GM04503 (cell line): ENCODE measurements around the gene TMCC1.
"Not testable (repeated sequence)": the region's sequence is repeated elsewhere in the genome, so short reads cannot be mapped to it uniquely, and the experiment has no call there.

Experiments
- DNase-seq: peaks from one replicate; pipeline ENCODE4 v3.0.0-alpha.2; 2012; ENCODE audit warnings: low read depth

Gene TMCC1

GRCh38 chr3:129835198-129835597 lies 58.3 kb downstream of the TMCC1 start:
- DNase-seq = no peak

GRCh38 chr3:129834580-129834979 lies 58.9 kb downstream of the TMCC1 start:
- DNase-seq = no peak

DNA sequence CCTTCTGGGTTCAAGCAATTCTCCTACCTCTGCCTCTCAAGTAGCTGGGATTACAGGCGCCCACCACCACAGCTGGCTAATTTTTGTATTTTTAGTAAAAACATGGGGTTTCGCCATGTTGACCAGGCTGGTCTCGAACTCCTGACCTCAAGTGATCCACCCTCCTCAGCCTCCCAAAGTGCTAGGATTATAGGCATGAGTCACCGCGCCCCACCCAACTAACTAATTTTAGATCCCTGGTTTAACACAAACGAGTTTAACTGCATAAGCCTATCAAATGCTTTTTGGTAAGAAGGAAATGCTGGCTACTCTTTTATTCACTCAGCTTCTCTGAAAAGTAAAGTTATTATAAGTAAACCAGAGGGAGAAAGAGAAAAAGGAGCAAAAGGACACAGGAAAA lies 61.6 kb downstream of the TMCC1 start:
- DNase-seq = not testable (repeated sequence)

GRCh38 chr3:129831503-129831902 lies 62.0 kb downstream of the TMCC1 start:
- DNase-seq = no peak

DNA sequence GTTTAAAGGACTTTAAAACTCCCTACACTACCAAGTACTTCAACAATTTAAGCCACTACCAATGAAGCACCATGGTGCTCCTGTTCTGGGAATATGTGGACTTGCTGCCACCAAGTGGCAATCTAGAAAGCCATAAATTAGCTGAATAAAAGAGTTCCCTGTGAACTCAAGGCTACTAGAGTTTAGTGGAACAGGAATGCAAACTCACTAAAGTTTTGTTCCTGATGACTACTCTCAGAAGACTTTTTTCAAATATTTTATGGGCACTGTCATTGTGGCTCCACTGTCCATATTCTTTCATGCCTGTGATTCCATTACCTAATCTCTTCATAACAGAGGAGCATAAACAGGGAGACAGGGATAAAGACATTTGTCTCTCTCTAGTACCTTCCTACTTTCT lies 63.9 kb downstream of the TMCC1 start:
- peak; percentile 98 for DNase-seq

DNA sequence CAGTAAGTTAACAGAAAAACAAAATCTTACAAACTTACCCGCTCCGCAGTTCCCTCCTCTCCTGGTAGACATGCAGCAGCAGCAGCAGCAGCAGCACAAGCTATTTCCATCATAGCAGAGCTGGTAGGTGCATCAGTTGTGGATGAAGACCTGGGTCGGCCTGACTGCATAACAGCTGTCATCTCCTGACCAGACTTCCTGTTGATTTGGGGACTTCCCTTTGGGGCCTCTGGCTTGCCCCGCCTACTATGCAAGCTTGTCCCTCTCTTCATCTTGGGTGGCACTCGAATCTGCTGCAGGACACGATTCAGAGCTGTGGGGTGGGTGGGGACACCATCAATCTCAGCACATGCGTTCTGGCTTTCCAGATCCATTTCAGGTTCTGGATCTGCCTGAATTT lies 65.7 kb downstream of the TMCC1 start:
- DNase-seq = no peak

- DNase-seq = no peak
These were observed 68.5 kb downstream of the TMCC1 start for GRCh38 chr3:129824926-129825541.

DNA sequence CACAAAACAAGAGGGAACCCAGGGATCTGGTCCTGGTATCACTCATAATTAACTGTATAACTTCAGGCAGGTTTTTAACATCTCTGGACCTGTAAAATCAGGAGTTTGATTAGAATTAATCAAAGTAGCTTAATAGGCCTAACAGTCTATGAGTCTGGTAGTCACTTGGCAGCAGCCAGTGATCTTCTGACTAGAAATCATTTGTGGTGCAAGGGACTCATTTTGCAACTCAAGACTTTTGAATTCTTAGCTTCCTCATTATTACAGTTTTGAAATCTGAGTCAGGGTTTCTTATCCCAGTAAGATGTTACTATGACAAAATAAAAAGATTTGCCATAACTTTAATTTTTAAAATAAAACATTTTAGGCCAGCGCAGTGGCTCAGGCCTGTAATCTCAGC lies 70.8 kb downstream of the TMCC1 start:
- DNase-seq = peak; percentile 66

DNA sequence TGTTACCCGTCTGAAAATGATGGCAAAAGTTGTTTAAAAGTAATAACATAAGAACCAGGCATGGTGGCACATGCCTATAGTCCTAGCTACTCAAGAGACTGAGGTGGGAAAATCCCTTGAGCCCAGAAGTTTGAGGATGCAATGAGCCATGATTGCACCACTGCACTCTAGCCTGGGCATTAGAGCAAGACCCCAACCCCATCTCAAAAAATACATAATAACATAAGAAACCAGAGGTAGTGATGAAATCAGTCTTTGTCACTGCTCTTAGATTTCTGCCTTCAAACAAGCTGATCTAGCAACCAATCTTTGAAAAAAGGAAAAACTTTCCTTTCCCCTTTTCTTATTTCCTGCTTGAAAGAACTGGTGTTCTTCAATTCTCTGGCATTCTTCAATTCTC lies 71.3 kb downstream of the TMCC1 start:
- no peak for DNase-seq

DNA sequence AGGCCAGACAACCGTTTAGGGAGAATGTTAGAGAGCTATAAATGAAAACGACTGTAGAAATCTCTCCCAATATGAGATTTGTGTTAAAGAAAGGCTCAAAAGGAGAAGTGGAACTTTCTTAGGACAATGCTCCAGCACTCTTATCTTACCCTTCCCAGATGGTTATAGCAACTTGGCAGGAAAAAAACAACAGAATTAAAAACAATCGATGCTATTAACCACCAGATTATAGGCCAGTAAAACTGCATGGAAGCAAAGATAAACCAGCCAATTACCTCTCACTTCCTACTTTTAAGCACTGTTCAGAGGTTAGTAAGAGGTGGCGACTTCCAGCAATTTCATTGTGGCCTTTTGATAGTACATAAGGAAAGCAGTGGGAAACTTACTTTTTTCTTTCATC lies 72.9 kb downstream of the TMCC1 start:
- DNase-seq = no peak

- DNase-seq = no peak
These were observed 80.9 kb downstream of the TMCC1 start for GRCh38 chr3:129812589-129812988.

GRCh38 chr3:129809297-129809696 lies 84.2 kb downstream of the TMCC1 start:
- no peak for DNase-seq

GRCh38 chr3:129796146-129796545 lies 97.4 kb downstream of the TMCC1 start:
- no peak for DNase-seq

- DNase-seq = no peak
These were observed 98.1 kb downstream of the TMCC1 start for GRCh38 chr3:129795186-129796010.

GRCh38 chr3:129794311-129795185 lies 99.0 kb downstream of the TMCC1 start:
- DNase-seq = no peak

GRCh38 chr3:129793942-129794310 lies 99.6 kb downstream of the TMCC1 start:
- no peak for DNase-seq

- no peak for DNase-seq
These were observed 100.2 kb downstream of the TMCC1 start for GRCh38 chr3:129793319-129793718.

- DNase-seq = peak; percentile 44
These were observed 110.0 kb downstream of the TMCC1 start for GRCh38 chr3:129783470-129783869.

DNA sequence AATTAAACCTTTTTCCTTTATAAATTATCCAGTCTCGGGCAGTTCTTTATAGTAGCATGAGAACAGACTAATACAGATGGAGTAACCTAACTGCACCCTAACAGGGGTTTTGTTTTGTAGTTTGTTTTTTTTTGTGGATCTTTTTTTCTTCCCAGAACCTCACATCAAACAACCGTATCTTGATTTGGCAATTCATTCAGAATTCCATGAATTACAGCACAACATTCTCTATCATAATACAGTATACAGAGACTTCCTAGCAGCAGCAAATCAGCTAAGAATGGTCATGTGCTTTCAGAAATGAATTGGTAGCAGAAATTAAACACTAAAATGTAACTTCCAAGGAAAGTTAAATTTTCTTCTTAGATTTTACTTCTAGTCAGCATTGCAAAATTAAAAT lies 114.6 kb downstream of the TMCC1 start:
- no peak for DNase-seq

DNA sequence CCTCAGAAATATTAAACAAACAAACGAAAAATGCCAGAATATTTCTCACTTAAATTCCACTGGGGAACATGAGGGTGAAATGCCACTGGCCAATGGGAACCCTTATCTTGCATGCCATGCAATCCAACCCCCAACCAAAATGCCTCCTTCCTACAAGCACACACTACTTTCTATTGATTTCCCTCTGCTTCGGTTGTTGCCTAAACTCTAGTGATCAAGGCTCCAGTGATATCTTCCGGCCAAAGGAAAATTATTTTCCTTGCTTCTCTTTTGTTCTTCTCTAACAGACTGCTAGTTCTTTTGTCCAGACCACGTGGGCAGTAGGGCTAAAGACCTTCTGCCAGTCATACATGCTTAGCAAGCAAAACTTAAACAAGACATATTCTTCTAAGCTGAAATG lies 115.7 kb downstream of the TMCC1 start:
- no peak for DNase-seq

- DNase-seq = no peak
These were observed 117.6 kb downstream of the TMCC1 start for GRCh38 chr3:129775870-129776269.

- DNase-seq = no peak
These were observed 119.5 kb downstream of the TMCC1 start for GRCh38 chr3:129773691-129774663.
